PC-3 (cell line): ENCODE measurements around the gene C2. TPM values are rescaled to one million over a fixed set of nuclear protein-coding genes. Genes with fewer than 3 reads are reported as not detected.

Experiments
- ATAC-seq: fragments of 200-7000 bp; cut with Tn5 transposase; 2 replicates; pipeline ENCODE4 v1.9.1; 2020; ENCODE audit warnings: mild to moderate bottlenecking, moderate library complexity
- BruUV-seq: library from RNA; stranded (reverse); fragments of 400-500 nt; replicated peaks from 2 replicates; lab custom pipeline; 2021; lab: Mats Ljungman, UMichigan
- CTCF ChIA-PET: fragments of 300-600 bp; sonication (Branson Sonifier 250); formaldehyde crosslinking; loops from one replicate; lab custom pipeline; 2022; ENCODE audit warnings: antibody characterized with exemption; lab: Charles Lee
- POLR2A ChIA-PET: fragments of 300-600 bp; sonication (Branson Sonifier 250); formaldehyde crosslinking; loops from one replicate; lab custom pipeline; 2022; ENCODE audit warnings: antibody characterized with exemption; ENCODE audit not compliant: unreplicated experiment; lab: Charles Lee
- DNase-seq: peaks from one replicate; pipeline ENCODE4 v3.0.0-alpha.2; 2015
- H2AFZ ChIP-seq: fragments of 300-600 bp; sonication (generic); 2 replicates; pipeline ENCODE4 v1.6.0; 2016; ENCODE audit warnings: antibody characterized with exemption, low read length
- H3F3A ChIP-seq: fragments of 300-600 bp; sonication (generic); one replicate; pipeline ENCODE4 v1.6.0; 2017; ENCODE audit warnings: antibody characterized with exemption, low read length, control low read depth, mild to moderate bottlenecking; ENCODE audit not compliant: unreplicated experiment
- H3K27ac ChIP-seq: fragments of 300-600 bp; sonication (generic); 2 replicates; pipeline ENCODE4 v1.5.1; 2016; ENCODE audit warnings: mild to moderate bottlenecking, low read length
- H3K27me3 ChIP-seq: fragments of 300-600 bp; sonication (generic); 2 replicates; pipeline ENCODE4 v1.6.1; 2016; ENCODE audit warnings: low read length, mixed read lengths
- H3K36me3 ChIP-seq: fragments of 300-600 bp; sonication (generic); 2 replicates; pipeline ENCODE4 v1.6.1; 2016; ENCODE audit warnings: low read depth, mixed run types, low read length, mixed read lengths
- H3K4me1 ChIP-seq: fragments of 300-600 bp; sonication (generic); 2 replicates; pipeline ENCODE4 v1.5.1; 2016; ENCODE audit warnings: low read length; ENCODE audit not compliant: insufficient read depth
- H3K4me2 ChIP-seq: fragments of 300-600 bp; sonication (generic); 2 replicates; pipeline ENCODE4 v1.6.0; 2016; ENCODE audit warnings: low read length
- H3K4me3 ChIP-seq: fragments of 300-600 bp; sonication (generic); 2 replicates; pipeline ENCODE4 v1.5.1; 2016; ENCODE audit warnings: mild to moderate bottlenecking, low read length, mixed read lengths
- H3K79me2 ChIP-seq: fragments of 300-600 bp; sonication (generic); 2 replicates; pipeline ENCODE4 v1.6.1; 2017; ENCODE audit warnings: low read length, mixed read lengths
- H3K9ac ChIP-seq: fragments of 300-600 bp; sonication (generic); 2 replicates; pipeline ENCODE4 v1.6.0; 2016; ENCODE audit warnings: mild to moderate bottlenecking, low read length
- H3K9me2 ChIP-seq: fragments of 300-600 bp; sonication (generic); replicated peaks from 2 replicates; pipeline ENCODE4 v1.6.1; 2016; ENCODE audit warnings: mixed run types, low read length, mixed read lengths
- H3K9me3 ChIP-seq: fragments of 300-600 bp; sonication (generic); 2 replicates; pipeline ENCODE4 v1.6.1; 2016; ENCODE audit warnings: low read length, mixed read lengths
- H4K20me1 ChIP-seq: fragments of 300-600 bp; sonication (generic); 2 replicates; pipeline ENCODE4 v1.6.1; 2016; ENCODE audit warnings: low read length, mixed read lengths
- EZH2 ChIP-seq: fragments of 300-600 bp; sonication (generic); IDR thresholded peaks from one replicate; pipeline ENCODE4 v1.6.1; 2017; ENCODE audit warnings: antibody characterized with exemption, mild to moderate bottlenecking, low read length; ENCODE audit not compliant: unreplicated experiment
- EZH2phosphoT487 ChIP-seq: fragments of 300-600 bp; sonication (generic); IDR thresholded peaks from 2 replicates; pipeline ENCODE4 v1.6.1; 2018; ENCODE audit warnings: mild to moderate bottlenecking, antibody characterized with exemption, low read length, borderline replicate concordance
- intact Hi-C: fragments of 100-400 bp; cut with micrococcal nuclease; formaldehyde crosslinking; loops from 2 replicates; pipeline ENCODE4 v1.9.0; 2023
- total RNA-seq: library from RNA; depleted of rRNA; stranded (reverse); fragments of >200 nt; gene quantifications from 2 replicates; pipeline ENCODE4 v1.2.3, GENCODE V29; 2014
- TF ChIP-seq, protein P1 (sequence below): fragments of 300-600 bp; sonication (generic); conservative IDR thresholded peaks from 2 replicates; pipeline ENCODE4 v1.5.1; 2017; ENCODE audit warnings: antibody characterized with exemption, low read depth, mild to moderate bottlenecking, low read length

The C2 gene
- total RNA-seq, 1 experiment from 2014 or later, result not detected

DNA sequence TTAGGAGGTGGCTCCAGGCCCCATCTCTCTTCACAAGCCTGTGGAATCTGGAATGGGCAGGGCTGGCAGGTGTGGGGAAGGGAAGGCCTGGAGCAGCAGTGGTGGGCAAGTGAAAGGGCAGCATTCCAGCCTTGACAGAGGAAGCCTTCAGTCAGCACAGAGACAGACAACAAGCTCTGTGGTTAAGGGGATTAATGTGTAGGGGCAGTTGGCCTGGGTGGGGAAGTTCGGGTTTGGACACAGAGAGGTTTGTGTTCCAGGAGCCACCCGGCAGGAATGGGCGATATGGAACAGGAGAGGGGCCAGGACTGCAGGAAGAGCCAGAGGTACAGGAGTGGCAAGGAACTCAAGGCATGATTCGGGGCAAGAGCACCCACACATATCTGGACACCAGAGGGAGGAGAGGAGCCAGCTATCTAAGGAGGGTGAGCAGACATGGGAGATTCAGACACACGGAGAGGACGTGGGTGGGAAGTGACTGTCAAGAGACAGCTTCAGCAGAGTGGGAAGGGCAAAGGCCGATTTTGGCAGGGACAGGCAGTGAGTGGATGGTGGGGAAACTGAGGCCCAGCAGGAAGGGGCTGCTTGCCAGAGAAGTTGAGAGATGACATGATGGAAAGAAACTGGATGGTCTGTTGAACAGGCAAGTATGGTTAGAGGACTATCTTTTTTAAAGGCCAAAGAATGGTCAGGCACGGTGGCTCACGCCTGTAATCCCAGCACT, 46.2 kb upstream of the C2 start:
- Histone ChIP-seq H3K4me2 (no peak overlapping the region), H3K9me2 (no peaks in the 10 kb centered on the region), H3K4me1 (peaks cover 21% of the 10 kb centered on the region), H3K27ac (no peak overlapping the region), H4K20me1 (no peaks in the 10 kb centered on the region), H3K36me3 (peaks cover 37% of the 10 kb centered on the region), H3K79me2 (no peaks in the 10 kb centered on the region), H3K9me3 (no peaks in the 10 kb centered on the region), H3K9ac (no peak overlapping the region), H2AFZ (no peak overlapping the region), H3K27me3 (no peaks in the 10 kb centered on the region), H3K4me3 (no peak overlapping the region), H3F3A (no peaks in the 10 kb centered on the region)
- DNase-seq, result no peak
- ChIA-PET POLR2A (no interaction called here), CTCF (no interaction called here)
- no TSS peak for BruUV-seq
- no peak for TF ChIP-seq EZH2phosphoT487
- TF ChIP-seq, protein P1, sequence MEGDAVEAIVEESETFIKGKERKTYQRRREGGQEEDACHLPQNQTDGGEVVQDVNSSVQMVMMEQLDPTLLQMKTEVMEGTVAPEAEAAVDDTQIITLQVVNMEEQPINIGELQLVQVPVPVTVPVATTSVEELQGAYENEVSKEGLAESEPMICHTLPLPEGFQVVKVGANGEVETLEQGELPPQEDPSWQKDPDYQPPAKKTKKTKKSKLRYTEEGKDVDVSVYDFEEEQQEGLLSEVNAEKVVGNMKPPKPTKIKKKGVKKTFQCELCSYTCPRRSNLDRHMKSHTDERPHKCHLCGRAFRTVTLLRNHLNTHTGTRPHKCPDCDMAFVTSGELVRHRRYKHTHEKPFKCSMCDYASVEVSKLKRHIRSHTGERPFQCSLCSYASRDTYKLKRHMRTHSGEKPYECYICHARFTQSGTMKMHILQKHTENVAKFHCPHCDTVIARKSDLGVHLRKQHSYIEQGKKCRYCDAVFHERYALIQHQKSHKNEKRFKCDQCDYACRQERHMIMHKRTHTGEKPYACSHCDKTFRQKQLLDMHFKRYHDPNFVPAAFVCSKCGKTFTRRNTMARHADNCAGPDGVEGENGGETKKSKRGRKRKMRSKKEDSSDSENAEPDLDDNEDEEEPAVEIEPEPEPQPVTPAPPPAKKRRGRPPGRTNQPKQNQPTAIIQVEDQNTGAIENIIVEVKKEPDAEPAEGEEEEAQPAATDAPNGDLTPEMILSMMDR, result no peak
- intact Hi-C loops, result no loop called here
- no peak for ATAC-seq

DNA sequence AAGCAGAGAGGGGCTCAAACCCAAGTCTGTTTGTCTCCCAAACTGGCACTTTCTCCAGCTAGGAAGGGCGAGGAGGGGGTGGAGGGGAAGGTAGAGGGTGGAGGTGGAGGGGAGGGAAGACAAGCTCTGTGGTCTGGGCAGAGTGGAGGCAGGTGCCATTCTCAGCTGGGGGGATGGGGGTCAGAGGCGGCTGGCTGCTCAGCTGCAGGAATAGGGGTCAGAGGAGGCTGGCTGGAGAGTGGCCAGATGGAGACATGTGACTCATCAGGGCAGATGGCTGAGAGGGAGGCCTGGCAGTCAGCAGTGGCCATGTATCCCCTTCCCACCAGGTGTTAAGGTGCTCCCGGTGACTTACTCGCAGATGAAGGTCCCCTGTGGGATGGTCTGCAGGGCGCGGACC, 45.2 kb upstream of the C2 start:
- Histone ChIP-seq H3K9ac (no peak overlapping the region), H3K4me2 (no peak overlapping the region), H3K9me3 (no peaks in the 10 kb centered on the region), H3K4me3 (no peak overlapping the region), H3K4me1 (peaks cover 20% of the 10 kb centered on the region), H3K27me3 (no peaks in the 10 kb centered on the region), H3K36me3 (peaks cover 48% of the 10 kb centered on the region), H2AFZ (no peak overlapping the region), H3K79me2 (no peaks in the 10 kb centered on the region), H4K20me1 (no peaks in the 10 kb centered on the region), H3K9me2 (no peaks in the 10 kb centered on the region), H3K27ac (no peak overlapping the region), H3F3A (no peaks in the 10 kb centered on the region)
- intact Hi-C loops, result no loop called here
- TF ChIP-seq, protein P1, result no peak
- TF ChIP-seq EZH2phosphoT487 (no peak), EZH2 (no peak)
- DNase-seq, result no peak
- ATAC-seq, result no peak
- CTCF ChIA-PET, result no interaction called here
- no TSS peak for BruUV-seq
- POLR2A ChIA-PET, result no interaction called here

DNA sequence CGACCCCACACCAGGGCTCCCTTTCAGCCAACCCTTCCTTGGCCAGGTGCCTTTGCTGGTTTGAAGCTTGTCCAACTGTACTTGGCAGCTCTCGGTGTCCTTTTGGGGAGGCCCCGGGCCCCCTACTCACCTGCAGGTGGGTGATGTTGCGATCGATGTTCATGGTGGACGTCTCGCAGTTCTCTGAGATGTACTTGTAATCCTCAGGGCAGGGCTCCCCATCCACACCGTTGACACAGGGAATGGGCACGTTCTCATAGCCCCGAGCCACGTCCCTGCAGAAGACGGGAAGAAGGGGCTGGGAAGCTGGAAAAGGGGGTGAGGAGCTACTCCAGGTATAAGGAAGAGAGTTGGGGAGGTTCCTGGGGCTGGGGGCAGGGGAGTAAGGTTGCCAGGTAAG, 43.8 kb upstream of the C2 start:
- Histone ChIP-seq H3K27me3 (no peaks in the 10 kb centered on the region), H3K4me1 (peaks cover 7% of the 10 kb centered on the region), H3F3A (no peaks in the 10 kb centered on the region), H3K79me2 (no peaks in the 10 kb centered on the region), H2AFZ (no peak overlapping the region), H3K36me3 (peaks cover 54% of the 10 kb centered on the region), H3K9me2 (no peaks in the 10 kb centered on the region), H3K4me3 (no peak overlapping the region), H3K9me3 (no peaks in the 10 kb centered on the region), H4K20me1 (no peaks in the 10 kb centered on the region), H3K9ac (no peak overlapping the region), H3K27ac (no peak overlapping the region), H3K4me2 (no peak overlapping the region)
- intact Hi-C loops, result no loop called here
- ATAC-seq, result no peak
- BruUV-seq, result no TSS peak
- CTCF ChIA-PET, result interaction anchor here (0.5 kb wide), 1 partner anchor 442 kb away, joined by 12 read pairs; no protein-coding TSS in a partner anchor
- no peak for TF ChIP-seq EZH2phosphoT487
- POLR2A ChIA-PET, result interaction anchor here (1.1 kb wide), 1 partner anchor 8 kb away, joined by 3 read pairs; no protein-coding TSS in a partner anchor
- DNase-seq, result no peak
